Measurements from ENCODE around the gene PDE10A.

PDE10A gene

GRCh38 chr6:165659945-165660856 is 2.8 kb downstream of the PDE10A start:
- no peaks in the 10 kb centered on the region for H3K79me2 ChIP-seq (ENCODE audit: insufficient read depth, low read length)
- H3K4me3 ChIP-seq (ENCODE audit: insufficient read depth, low read length, poor library complexity, severe bottlenecking) = no peak overlapping the region
- no peaks in the 10 kb centered on the region for H3K36me3 ChIP-seq (ENCODE audit: low read length)
- no peaks in the 10 kb centered on the region for H3F3A ChIP-seq (ENCODE audit: insufficient read depth)
- TF ChIP-seq CTCF (IDR thresholded peaks at IDR 0.05; ENCODE audit: insufficient read depth, low read length, poor library complexity, severe bottlenecking) (no peak), EZH2phosphoT487 (conservative IDR thresholded peaks at IDR 0.05; ENCODE audit: low read length) (no peak)
- no peak overlapping the region for H3K9ac ChIP-seq (ENCODE audit: low read length)
- no peak overlapping the region for H3K4me2 ChIP-seq (ENCODE audit: low read depth, low read length, poor library complexity, severe bottlenecking)
- H4K20me1 ChIP-seq (ENCODE audit: low read depth, low read length) = no peaks in the 10 kb centered on the region
- H3K27ac ChIP-seq (ENCODE audit: low read depth, low read length) = no peak overlapping the region
- no peaks in the 10 kb centered on the region for H3K27me3 ChIP-seq (ENCODE audit: low read length)
- no peak overlapping the region for H2AFZ ChIP-seq (ENCODE audit: low read depth, low read length, severe bottlenecking)
- H3K9me2 ChIP-seq (replicated peaks; ENCODE audit: insufficient read depth, low read length) = no peaks in the 10 kb centered on the region
- H3K9me3 ChIP-seq (ENCODE audit: insufficient read depth, low read length) = no peaks in the 10 kb centered on the region

GRCh38 chr6:165658395-165659058 is 4.5 kb downstream of the PDE10A start:
- Histone ChIP-seq H3K9me3 (ENCODE audit: insufficient read depth, low read length) (no peaks in the 10 kb centered on the region), H3K79me2 (ENCODE audit: insufficient read depth, low read length) (no peaks in the 10 kb centered on the region), H3K4me2 (ENCODE audit: low read depth, low read length, poor library complexity, severe bottlenecking) (no peak overlapping the region), H3K4me3 (ENCODE audit: insufficient read depth, low read length, poor library complexity, severe bottlenecking) (no peak overlapping the region), H3K27me3 (ENCODE audit: low read length) (no peaks in the 10 kb centered on the region), H3F3A (ENCODE audit: insufficient read depth) (no peaks in the 10 kb centered on the region), H3K9me2 (replicated peaks; ENCODE audit: insufficient read depth, low read length) (no peaks in the 10 kb centered on the region), H4K20me1 (ENCODE audit: low read depth, low read length) (no peaks in the 10 kb centered on the region), H3K9ac (ENCODE audit: low read length) (no peak overlapping the region), H3K36me3 (ENCODE audit: low read length) (no peaks in the 10 kb centered on the region), H2AFZ (ENCODE audit: low read depth, low read length, severe bottlenecking) (no peak overlapping the region), H3K27ac (ENCODE audit: low read depth, low read length) (no peak overlapping the region)
- TF ChIP-seq CTCF (IDR thresholded peaks at IDR 0.05; ENCODE audit: insufficient read depth, low read length, poor library complexity, severe bottlenecking) (no peak), EZH2phosphoT487 (conservative IDR thresholded peaks at IDR 0.05; ENCODE audit: low read length) (no peak)

- Histone ChIP-seq H3K4me3 (ENCODE audit: insufficient read depth, low read length, poor library complexity, severe bottlenecking) (no peak overlapping the region), H2AFZ (ENCODE audit: low read depth, low read length, severe bottlenecking) (no peak overlapping the region), H4K20me1 (ENCODE audit: low read depth, low read length) (no peaks in the 10 kb centered on the region), H3K27me3 (ENCODE audit: low read length) (no peaks in the 10 kb centered on the region), H3F3A (ENCODE audit: insufficient read depth) (no peaks in the 10 kb centered on the region), H3K27ac (ENCODE audit: low read depth, low read length) (no peak overlapping the region), H3K36me3 (ENCODE audit: low read length) (no peaks in the 10 kb centered on the region), H3K9me2 (replicated peaks; ENCODE audit: insufficient read depth, low read length) (no peaks in the 10 kb centered on the region), H3K79me2 (ENCODE audit: insufficient read depth, low read length) (no peaks in the 10 kb centered on the region), H3K9ac (ENCODE audit: low read length) (no peak overlapping the region), H3K4me2 (ENCODE audit: low read depth, low read length, poor library complexity, severe bottlenecking) (no peak overlapping the region), H3K9me3 (ENCODE audit: insufficient read depth, low read length) (no peaks in the 10 kb centered on the region)
- TF ChIP-seq EZH2phosphoT487 (conservative IDR thresholded peaks at IDR 0.05; ENCODE audit: low read length) (no peak), CTCF (IDR thresholded peaks at IDR 0.05; ENCODE audit: insufficient read depth, low read length, poor library complexity, severe bottlenecking) (no peak)
These were observed 5.7 kb downstream of the PDE10A start for GRCh38 chr6:165657325-165657680.
